ENCODE data around the gene CCDC188. TPM values are rescaled to one million over a fixed set of nuclear protein-coding genes. Genes with fewer than 3 reads are reported as not detected.

Gene CCDC188
- total RNA-seq, 1 experiment from 2014 or later, result not detected

GRCh38 chr22:20192972-20193760, 42.3 kb upstream of the CCDC188 start:
- Histone ChIP-seq H3K36me3 (ENCODE audit: control insufficient read depth, insufficient read depth, low read length) (no peaks in the 10 kb centered on the region), H3K4me1 (ENCODE audit: control insufficient read depth, insufficient read depth, low read length) (no peaks in the 10 kb centered on the region), H3K27me3 (ENCODE audit: control insufficient read depth, insufficient read depth, low read length) (no peaks in the 10 kb centered on the region), H3K4me3 (ENCODE audit: low read depth in 2 of 2, low read length in 2 of 2) (no peak overlapping the region), H3K9me3 (ENCODE audit: control insufficient read depth, insufficient read depth, low read depth, low read length) (no peaks in the 10 kb centered on the region), H3K27ac (ENCODE audit: low read length) (no peak overlapping the region)
- DNase-seq (ENCODE audit: low read depth, low spot score) (no peak), ATAC-seq (no peak)
- TF ChIP-seq CTCF (IDR thresholded peaks at IDR 0.05) (no peak), TCF7L2 (IDR thresholded peaks at IDR 0.05; ENCODE audit: low read depth, low read length) (no peak), REST (IDR thresholded peaks at IDR 0.05; ENCODE audit: insufficient read depth in 1 of 2, low read depth in 2 of 2, low read length in 1 of 2) (no peak), SIN3A (IDR thresholded peaks at IDR 0.05; ENCODE audit: borderline replicate concordance, insufficient read depth, low read depth, low read length) (no peak), POLR2AphosphoS5 (IDR thresholded peaks at IDR 0.05; ENCODE audit: low read depth, low read length) (no peak)
- BruUV-seq (replicated peaks), result no TSS peak
- intact Hi-C loops (cut with micrococcal nuclease; ENCODE audit: unreplicated experiment) (no loop called here), in situ Hi-C loops (cut with HindIII; ENCODE audit: low pct_unique_long_range_greater_than_20kb, low sequenced_read_pairs) (no loop called here)
- CTCF ChIA-PET, result interaction anchor here (1.3 kb wide), 1 partner anchor 45 kb away, joined by 4 read pairs; no protein-coding TSS in a partner anchor
- POLR2A ChIA-PET, result no interaction called here

- no peak overlapping the region for H3K27ac ChIP-seq (ENCODE audit: low read length)
- in situ Hi-C loops (cut with HindIII; ENCODE audit: low pct_unique_long_range_greater_than_20kb, low sequenced_read_pairs), result no loop called here
- TF ChIP-seq SIN3A (IDR thresholded peaks at IDR 0.05; ENCODE audit: borderline replicate concordance, insufficient read depth, low read depth, low read length) (no peak), REST (IDR thresholded peaks at IDR 0.05; ENCODE audit: insufficient read depth in 1 of 2, low read depth in 2 of 2, low read length in 1 of 2) (no peak)
- DNase-seq (ENCODE audit: low read depth, low spot score) (no peak), ATAC-seq (no peak)
- no peak overlapping the region for H3K4me3 ChIP-seq (ENCODE audit: low read depth in 2 of 2, low read length in 2 of 2)
- no peaks in the 10 kb centered on the region for H3K4me1 ChIP-seq (ENCODE audit: control insufficient read depth, insufficient read depth, low read length)
- H3K27me3 ChIP-seq (ENCODE audit: control insufficient read depth, insufficient read depth, low read length), result no peaks in the 10 kb centered on the region
- CTCF ChIA-PET, result interaction anchor here (1.3 kb wide), 1 partner anchor 46 kb away, joined by 4 read pairs; no protein-coding TSS in a partner anchor
- no TSS peak for BruUV-seq (replicated peaks)
- H3K9me3 ChIP-seq (ENCODE audit: control insufficient read depth, insufficient read depth, low read depth, low read length), result no peaks in the 10 kb centered on the region
- POLR2A ChIA-PET, result no interaction called here
- no peaks in the 10 kb centered on the region for H3K36me3 ChIP-seq (ENCODE audit: control insufficient read depth, insufficient read depth, low read length)
- intact Hi-C loops (cut with micrococcal nuclease; ENCODE audit: unreplicated experiment), result no loop called here
Measured at GRCh38 chr22:20192293-20192971, 41.6 kb upstream of the CCDC188 start.
